Iris pigment epithelial cell (primary cell): Measurements from ENCODE around the gene DSC1.
"Not testable (repeated sequence)": the region's sequence is repeated elsewhere in the genome, so short reads cannot be mapped to it uniquely, and the experiment has no call there.

Experiments
- DNase-seq: peaks from one replicate; pipeline ENCODE4 v3.0.0-alpha.2; 2011; ENCODE audit warnings: low read depth

DSC1 gene

DNA sequence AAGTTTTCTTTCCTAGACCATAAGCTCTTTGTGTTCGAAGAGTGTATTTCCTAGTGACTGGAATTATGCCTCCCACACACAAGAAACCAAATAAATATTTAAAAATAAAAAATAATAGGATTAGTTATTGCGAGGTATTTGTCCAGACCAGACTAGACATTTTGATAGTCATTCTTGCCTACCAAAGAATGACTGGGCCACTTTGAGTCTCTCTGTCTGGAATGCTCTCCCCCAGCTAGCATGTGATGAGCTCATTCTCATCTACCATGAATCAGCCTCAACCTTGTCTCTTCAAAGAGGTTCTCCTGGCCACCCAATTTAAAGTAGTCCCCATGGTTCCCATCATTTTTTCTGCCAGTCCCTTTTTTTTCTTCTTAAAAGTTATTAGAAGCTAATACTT, 13.9 kb upstream of the DSC1 start:
- peak; percentile 12 for DNase-seq

DNA sequence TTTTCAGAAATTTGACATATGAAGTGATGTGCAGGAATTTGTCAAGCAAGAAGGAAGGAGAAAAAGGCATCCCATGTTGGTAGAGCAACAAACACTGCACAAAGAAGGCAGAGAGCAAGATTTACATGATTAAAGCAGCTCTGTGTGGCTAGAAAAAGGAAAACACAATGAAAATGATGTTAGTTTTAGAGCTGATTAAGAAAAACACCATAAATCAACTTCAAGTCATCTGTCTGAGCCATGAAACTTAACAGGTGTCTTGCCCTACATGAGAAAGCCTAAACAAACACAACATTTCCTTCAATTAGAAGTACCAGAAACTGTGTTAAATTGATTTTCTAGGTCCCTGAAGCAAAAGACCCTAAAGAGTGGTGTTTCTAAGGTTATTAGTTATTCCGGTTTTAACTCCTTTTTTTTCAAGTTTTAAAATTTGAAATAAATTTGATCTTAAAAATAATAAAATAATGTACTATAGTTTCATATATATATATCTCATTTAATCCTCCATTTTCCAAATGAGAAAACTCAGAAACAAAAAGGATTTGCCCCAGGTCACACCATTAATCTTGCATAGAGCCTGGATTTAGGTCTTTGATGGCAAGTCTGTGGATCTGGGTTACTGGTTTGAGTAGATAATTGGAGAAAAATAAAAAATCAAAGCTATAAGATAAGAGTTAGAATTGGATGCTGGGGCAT, 8.6 kb upstream of the DSC1 start:
- no peak for DNase-seq

GRCh38 chr18:31170335-31170734, 7.7 kb upstream of the DSC1 start:
- no peak for DNase-seq

GRCh38 chr18:31162419-31162793, 250 bp downstream of the DSC1 start:
- no peak for DNase-seq

GRCh38 chr18:31161757-31162418, 768 bp downstream of the DSC1 start:
- no peak for DNase-seq

DNA sequence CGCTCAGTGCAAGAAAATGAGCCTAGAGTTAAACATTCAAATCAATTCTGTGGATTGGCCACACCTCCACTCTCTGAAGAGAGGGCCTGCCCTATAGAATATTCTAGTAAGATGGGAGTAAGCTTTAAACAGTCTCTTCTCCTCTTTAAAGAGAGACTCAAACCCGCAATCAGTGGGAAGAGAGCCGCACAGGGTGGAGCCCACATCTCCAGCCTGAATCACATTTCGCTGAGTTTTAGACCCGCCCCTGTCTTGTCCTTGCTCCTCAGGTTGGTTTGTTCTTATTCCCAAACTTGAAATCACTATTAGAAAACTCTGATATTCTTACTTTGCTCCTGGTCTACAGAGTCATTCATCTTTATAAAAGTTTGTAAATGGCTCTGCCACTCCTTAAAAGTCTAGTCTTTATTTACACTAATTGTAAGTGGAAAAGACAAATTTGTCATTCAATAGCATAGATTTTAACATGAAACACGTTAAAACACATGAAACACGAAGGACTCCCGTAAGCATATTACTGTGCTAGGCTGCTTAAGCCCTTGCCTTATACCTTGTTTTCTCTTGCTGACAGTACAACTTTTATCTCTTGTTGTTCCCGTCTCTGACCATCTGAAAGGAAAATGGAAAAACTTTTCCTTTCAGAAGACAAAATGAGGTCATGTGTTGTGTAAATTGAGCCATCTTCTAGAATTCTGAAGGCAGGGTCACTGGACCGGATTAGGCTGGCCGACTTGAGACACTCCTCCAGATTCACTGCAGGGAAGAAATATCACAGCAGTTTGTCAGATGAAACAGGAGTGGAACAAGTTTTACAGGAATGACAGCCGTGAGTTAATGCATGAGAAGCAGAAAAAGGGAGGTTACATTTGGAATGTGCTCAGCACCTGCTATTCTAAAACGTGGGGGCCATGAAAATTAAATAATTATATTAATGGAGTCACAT, 5.6 kb downstream of the DSC1 start:
- DNase-seq: no peak

DNA sequence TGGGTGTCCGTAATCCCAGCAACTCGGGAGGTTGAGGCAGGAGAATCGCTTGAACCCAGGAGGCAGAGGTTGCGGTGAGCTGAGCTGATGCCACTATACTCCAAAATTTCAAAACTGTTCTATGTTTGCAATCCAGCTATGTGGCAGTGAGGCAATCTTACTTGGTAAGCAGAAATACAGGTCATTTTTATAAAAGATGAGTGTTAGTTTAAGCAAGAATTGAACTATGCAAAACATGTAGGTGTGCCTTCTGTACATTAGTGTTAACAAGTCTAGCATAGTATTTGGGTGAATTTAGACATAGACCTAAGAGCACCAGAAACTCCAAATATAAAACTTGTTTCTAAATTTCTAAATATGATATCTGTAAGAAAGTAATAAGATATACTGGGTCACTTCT, 7.2 kb downstream of the DSC1 start:
- no peak for DNase-seq

GRCh38 chr18:31154181-31154580, 8.5 kb downstream of the DSC1 start:
- no peak for DNase-seq

GRCh38 chr18:31149351-31149750, 13.3 kb downstream of the DSC1 start:
- peak; percentile 2 for DNase-seq

DNA sequence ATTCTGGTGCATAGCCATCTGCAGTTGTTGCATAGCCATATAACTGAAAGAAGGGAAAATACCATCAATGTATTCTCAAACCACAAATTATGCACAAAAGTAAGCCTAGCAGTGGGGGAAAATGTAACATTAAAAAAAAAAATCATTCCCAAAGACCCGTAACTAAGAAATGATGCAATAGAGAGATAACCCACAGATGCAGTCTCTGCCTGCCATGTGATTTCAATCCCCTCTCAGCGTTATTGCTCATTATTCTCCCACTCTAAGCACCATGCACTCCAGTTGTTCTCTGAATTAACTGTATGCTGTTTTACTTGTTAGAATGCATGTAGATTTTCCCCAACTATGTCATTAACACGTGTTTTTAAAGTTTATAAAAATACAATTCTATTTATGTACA, 14.1 kb downstream of the DSC1 start:
- DNase-seq: no peak

- DNase-seq: no peak
Observed at GRCh38 chr18:31146809-31147208, 15.8 kb downstream of the DSC1 start.

- DNase-seq: no peak
Observed at GRCh38 chr18:31143025-31143424, 19.6 kb downstream of the DSC1 start.

DNA sequence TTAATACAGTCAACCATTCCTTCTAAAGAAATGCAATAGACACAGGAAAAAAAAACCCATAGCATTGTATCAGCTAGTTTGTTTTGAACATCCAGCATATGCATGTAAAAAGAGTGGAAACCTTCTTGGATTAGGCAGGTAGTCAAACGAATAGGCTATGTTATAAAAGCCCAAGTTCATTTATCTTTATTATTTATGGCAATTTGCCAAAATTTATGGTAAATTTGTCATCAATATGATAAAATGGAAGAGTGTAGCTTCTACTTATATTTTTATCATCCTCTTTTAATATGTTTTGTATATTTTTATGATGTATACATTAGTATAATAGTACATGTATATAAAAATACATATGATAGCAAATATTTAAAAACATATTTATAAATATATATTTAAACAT, 23.9 kb downstream of the DSC1 start:
- no peak for DNase-seq

DNA sequence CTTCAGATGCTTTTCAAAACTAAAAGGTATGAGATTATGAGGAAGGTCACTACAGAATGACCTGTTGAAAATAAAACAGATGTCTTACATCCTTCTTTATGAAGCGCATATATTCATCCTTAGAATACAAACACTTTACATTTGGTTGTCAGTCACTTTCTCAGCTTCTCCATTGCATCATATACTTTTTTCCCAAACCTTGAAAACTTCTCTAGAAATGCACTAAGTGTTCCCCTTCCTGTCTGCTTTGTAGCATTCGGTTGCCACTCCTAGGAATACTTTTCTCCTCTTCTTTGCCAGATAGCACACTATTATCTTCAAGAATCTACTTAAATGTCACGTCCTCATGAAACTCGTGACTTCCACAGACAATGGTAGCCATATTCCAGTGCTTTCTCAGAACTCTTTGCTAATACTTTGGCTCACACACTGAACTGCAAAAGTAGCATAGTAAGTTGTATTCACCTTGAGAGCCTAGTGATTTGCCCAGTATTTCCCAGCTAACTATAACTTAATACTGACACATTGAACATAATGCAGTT, 27.6 kb downstream of the DSC1 start:
- DNase-seq: no peak

- DNase-seq: no peak
Observed at GRCh38 chr18:31129398-31130115, 33.1 kb downstream of the DSC1 start.

DNA sequence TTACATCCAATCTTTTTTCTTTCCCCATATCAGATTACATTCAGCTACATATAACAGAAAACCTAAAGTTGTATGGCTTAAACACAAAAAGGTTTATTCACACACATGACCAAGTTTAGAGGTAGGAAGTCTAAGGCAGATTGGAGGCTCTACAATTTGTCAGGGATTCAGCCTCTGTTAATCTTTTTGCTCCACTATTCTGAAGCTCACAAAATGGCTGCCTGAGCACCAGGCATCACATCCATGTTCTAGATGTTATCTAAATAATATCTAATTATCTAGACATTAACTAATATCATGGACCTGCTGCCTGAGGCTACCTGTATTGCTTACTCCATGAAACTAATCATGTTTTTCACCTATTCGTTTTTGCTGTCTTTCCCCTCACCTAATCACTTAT, 36.8 kb downstream of the DSC1 start:
- no peak for DNase-seq

GRCh38 chr18:31123125-31123524, 39.5 kb downstream of the DSC1 start:
- DNase-seq: not testable (repeated sequence)

DNA sequence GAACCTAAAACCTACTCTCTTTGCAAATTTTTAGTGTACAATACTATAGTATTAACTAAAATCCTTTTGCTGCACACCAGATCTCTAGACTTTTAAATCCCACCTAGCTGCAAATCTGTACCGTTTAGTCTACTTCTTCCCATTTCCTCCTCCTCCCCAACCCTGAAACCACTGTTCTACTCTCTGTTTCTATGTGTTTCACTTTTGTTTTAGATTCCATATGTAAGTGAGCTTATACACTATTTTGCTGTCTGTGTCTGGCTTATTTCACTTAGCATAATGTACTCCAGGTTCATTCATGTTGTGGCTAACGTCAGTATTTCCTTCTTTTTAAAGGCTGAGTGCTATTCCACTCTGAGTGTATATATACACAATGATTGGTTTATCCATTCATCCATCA, 42.1 kb downstream of the DSC1 start:
- no peak for DNase-seq

- DNase-seq: no peak
Observed at GRCh38 chr18:31116853-31117595, 45.6 kb downstream of the DSC1 start.

- DNase-seq: no peak
Observed at GRCh38 chr18:31112804-31113203, 49.9 kb downstream of the DSC1 start.

GRCh38 chr18:31105733-31106132, 56.9 kb downstream of the DSC1 start:
- no peak for DNase-seq
